Measurements from ENCODE around the gene HLA-DMB.

HLA-DMB gene

DNA sequence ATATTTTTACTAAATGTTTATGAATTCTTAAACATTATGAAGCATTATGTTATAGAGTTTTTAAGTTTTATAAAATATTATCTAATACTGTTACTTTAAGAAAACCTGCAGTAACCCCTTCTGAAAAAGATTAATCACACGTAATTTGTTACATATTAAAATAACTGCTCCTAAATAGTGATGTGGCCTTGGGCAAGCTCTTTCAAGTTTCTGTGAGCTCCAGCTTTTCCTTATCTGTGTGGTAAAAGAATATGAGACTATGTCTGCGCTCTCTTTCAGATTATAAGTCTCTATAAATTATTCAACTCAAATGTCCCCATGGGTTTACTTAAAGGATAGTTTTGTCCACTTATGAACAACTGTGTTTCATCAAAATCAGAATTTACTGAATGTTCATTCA is 31.9 kb downstream of the HLA-DMB start:
- no peak for DNase-seq (ENCODE audit: low spot score)

DNA sequence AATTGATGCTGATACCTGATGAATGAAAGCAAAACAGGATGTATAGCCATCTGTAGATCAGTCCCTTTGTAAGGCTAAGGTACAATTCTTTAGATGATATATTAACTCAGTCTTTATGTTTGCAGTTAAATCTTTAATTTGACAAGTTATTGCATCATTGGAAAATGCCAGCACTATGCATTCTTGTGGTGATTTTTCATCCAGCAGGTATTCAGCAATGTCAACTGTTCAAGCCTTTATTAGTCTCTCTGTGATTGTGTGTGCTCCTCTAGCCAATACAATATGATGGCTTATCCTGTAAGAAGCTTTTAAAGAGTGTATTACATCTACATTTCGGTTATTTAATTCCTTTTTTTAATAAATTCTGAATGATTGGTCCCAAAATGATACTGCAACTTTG is 34.3 kb downstream of the HLA-DMB start:
- DNase-seq (ENCODE audit: low spot score) = no peak

DNA sequence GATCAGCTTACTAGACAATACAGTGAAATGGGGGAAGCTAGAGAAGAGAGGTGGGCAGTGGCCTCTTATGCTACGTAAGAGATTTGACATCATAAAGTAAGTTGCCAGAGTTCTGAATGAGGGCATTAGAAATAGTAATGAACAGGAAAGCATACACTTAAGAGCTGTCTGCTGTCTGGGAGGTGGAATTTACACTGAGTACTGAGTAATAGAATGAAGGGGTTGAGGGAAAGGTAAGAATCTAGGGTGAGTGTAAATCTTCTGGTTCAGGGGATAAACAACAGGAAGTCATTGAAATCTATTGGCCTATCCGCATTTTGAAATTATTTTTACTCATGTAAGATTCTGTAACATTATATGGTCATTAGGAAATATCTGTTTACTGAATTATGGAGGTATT is 35.8 kb downstream of the HLA-DMB start:
- no peak for DNase-seq (ENCODE audit: low spot score)

DNA sequence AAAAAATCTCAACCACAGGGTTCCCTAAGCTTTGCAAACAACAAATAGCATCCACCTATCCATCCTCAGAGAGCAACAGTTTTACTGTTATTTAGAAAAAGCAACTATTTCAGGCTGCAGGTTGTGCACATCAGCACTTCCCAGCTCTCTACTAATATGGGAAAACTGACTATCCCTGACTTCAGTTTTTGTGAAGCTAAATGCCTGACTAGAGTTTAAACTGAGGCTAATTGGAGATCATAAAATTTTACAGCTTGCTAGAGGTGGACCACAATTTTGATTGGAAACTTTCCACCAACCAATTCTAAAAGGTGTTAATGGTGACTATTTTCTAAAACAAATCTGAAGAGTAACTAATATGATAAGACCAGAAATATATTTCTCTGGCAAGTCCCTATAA is 36.9 kb downstream of the HLA-DMB start:
- no peak for DNase-seq (ENCODE audit: low spot score)

DNA sequence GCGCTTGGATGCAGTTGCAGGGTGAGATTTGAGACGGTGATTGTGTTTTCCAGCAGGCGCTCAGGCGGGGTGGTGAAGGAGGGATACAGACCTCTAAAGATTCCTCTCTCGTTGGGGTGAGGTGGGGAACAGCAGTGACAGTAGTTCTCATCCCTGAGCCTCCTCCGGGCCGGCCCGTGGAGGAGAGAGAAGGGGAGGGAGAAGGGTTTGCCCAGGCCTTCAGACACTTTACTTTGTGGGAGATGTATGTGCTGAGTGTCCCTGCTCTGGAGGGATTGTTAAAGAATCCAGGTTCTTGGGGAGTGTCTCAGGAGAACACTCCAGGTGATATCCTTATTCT is 45.9 kb downstream of the HLA-DMB start:
- DNase-seq (ENCODE audit: low spot score) = no peak

DNA sequence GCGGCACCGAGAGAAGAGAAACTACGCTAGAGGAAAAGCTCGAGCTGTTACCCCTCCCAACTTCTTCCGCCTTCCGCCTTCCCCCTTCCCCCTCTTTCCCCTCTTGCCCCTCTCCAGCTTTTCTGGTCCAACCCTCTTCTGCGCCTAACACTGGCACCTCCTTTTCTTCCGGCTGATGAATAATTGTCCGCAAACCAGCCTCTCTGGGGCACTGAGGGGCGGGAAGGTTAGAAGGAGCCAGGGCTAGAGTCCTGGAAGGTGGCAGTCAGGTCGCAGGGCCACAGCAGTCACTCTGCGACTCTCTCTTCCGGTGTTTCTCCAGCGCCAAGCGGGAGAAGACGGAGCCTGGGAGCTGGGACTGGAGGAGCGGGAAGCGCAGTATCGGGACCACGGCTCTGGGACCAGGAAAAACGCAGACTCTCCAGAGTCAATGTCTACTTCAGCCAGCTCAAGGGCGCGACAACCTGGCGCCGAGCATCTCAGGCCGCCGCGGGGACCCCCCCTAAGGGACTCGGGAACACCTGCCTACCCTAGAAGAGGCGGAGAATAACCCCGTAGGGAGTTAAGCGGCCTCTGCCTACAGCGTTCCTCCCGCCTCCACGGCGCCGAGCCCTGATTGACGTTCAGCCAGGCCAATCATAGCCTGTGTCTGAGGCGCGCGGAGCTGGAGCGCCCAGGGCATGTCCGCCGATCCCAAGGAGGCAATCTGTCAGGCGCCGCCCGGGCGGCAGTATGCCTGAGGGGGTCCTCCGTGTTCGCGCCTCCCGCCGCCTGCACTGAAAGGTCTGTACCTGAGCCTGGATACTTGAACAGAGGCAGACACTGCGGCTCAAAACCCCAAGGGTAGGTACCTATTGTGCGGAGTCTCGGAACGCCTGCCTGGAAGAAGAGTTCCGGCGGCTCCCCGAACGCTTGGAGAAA is 46.5 kb downstream of the HLA-DMB start:
- DNase-seq (ENCODE audit: low spot score) = peak; percentile 88

DNA sequence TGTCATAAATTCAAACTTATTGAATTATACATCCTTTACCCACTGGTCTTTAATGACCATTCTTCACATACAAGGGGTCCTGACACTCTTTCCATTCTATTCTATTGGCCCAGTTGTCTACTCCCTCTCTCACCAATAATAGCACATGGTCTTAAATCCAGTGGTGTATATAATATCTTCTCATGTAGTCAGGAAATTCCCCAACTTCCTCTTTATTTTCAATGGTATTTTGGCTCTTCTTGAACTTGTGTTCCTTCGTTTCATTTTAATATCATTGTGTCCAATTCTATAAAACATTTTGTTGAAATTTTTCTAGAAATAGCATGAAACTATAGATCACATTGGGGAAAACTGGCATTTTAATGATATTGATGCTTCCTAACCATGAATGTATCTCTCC is 50.0 kb downstream of the HLA-DMB start:
- no peak for DNase-seq (ENCODE audit: low spot score)

DNA sequence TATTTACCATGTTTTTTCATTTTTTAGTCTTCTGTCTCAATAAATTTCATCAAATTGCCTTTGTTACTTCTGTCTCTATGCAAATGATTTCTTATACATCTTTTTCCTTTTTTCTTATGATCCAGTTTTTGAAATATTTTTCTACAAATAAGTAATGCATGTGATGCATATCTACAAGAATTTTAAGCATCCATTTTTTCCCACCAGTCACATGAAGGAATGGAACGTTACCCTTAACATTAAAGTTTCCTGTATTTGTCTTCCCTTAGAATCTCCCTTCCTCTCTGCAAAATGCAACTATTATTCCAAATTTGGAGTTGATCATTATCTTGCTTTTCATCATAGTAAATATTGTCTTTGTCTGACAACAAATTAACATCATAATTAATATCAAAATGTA is 51.3 kb downstream of the HLA-DMB start:
- DNase-seq (ENCODE audit: low spot score) = no peak

DNA sequence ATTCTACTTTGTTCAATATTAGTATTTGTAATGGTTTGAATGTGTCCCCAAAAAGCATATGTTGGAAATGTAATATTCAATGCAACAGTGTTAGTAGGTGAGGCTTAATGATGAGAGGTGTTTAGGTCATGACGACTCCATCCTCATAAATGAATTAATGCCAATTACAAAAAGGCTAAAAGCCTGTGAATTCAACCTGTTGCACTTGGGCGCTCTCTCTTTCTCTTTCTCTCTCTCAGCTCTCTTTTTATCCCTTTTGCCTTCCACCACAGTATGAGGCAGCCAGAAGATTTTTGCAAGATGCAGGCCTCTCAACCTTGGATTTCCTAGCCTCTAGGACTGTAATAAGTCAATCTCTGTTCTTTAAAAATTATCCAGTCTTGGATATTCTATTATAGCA is 52.3 kb downstream of the HLA-DMB start:
- no peak for DNase-seq (ENCODE audit: low spot score)

DNA sequence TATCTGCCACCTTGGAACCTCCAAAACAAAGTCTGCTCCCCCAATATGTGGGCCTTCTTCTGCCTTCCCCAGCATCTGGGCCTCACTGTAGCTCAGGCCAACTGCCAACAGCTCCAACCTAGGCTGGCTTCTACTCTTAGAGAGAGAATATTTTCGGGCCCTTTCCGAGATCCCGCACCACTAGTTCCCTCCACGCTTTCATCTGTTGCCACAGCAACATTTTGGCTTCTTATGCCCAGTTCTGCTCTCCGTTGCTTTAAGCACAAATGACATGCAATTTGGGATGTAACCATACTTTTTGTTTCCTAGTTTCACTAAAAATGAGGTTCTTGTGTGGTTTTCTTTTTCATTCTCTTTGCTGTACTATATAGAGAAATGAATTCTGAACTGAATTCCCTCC is 53.2 kb downstream of the HLA-DMB start:
- no peak for DNase-seq (ENCODE audit: low spot score)

DNA sequence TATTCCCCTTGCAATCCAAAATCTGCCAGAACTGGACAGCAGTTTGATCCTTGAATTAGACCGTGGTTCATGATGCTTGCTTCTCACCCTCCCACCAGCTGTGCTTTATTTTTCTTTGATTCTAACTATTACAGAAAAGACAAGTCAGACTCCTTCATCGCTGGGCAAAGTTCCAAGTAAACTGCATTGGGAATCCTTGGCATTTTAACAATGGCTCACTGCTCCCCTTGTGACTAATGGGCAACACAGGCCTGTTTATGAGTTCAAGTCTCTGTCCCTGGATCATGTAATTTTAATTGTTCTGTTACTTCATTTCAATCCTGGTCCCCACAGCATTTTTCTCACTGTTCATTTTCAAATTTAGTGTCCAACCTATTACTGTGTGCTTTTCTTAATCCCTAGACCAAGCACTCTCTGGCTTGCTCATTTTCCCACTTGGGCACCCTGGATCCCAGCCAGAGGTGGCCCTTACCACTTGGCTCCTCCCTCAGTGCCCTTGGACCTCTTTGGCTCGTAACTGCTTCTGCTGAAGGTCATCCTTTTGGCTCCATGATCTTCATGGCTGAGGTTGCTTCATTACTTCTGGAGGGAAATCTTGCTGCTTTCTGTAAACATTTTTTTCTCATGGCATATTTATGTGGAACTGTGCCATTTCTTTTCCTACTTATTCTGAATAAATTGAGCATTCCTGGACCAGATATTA is 54.0 kb downstream of the HLA-DMB start:
- DNase-seq (ENCODE audit: low spot score) = no peak

DNA sequence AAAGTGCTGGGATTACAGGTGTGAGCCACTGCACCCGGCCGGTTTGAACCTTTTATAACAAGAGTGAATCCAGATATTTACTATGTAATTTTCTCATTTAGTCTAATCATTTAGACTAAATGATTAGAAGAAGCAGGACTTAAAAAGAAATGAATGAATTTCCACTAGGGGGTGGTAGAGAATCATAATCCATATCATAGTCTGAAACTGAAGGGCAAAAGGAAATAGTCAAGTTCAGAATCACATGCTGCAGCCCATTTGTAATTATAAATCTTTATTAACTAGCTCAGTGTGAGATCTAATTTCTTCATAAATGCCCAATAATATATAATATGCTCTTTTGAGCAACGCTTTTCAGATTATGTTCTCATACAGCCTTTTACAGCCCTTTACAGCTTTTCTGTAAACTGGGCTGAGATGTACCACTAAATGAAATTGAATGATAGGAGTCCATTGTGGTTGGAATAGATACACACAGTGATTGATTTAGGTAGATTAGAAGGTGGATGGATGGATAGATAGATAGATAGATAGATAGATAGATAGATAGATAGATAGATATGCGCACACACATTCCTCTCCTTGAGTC is 55.0 kb downstream of the HLA-DMB start:
- no peak for DNase-seq (ENCODE audit: low spot score)

Data from HuH-7 (cell line).